ENCODE data around the gene LYSET.
A peak's percentile ranks its signal among the peaks of the same experiment; 100 is the strongest.

LYSET gene

GRCh38 chr14:93200553-93200952 lies 15.4 kb downstream of the LYSET start:
- no peak for DNase-seq (ENCODE audit: low read depth)
- no peak for TF ChIP-seq CTCF (IDR thresholded peaks at IDR 0.05; ENCODE audit: low read depth, low read length, missing control alignments)
- H3K4me3 ChIP-seq (ENCODE audit: low read depth, low read length), result no peak overlapping the region

GRCh38 chr14:93201155-93201704 lies 16.1 kb downstream of the LYSET start:
- TF ChIP-seq CTCF (IDR thresholded peaks at IDR 0.05; ENCODE audit: low read depth, low read length, missing control alignments), result no peak
- no peak for DNase-seq (ENCODE audit: low read depth)
- H3K4me3 ChIP-seq (ENCODE audit: low read depth, low read length), result no peak overlapping the region

GRCh38 chr14:93206793-93207467 lies 21.8 kb downstream of the LYSET start, which contains the start of the genes GON7 and UBR7:
TSS of gene GON7 (minus strand) at chr14:93207065. CDS start at chr14:93207037, 28 bp downstream.
TSS of gene UBR7 (plus strand) at chr14:93207256. CDS start at chr14:93207292, 36 bp downstream.
- peak; percentile 89 for DNase-seq (ENCODE audit: low read depth)
- peak; percentile 29 for TF ChIP-seq CTCF (IDR thresholded peaks at IDR 0.05; ENCODE audit: low read depth, low read length, missing control alignments)

GRCh38 chr14:93207468-93208308 lies 22.6 kb downstream of the LYSET start:
- TF ChIP-seq CTCF (IDR thresholded peaks at IDR 0.05; ENCODE audit: low read depth, low read length, missing control alignments), result peak; percentile 48
- DNase-seq (ENCODE audit: low read depth), result no peak
- peak overlapping the region; percentile 65 for H3K4me3 ChIP-seq (ENCODE audit: low read depth, low read length)

More at GRCh38 chr14:93206793-93207467, 21.8 kb downstream of the LYSET start, which contains the start of the genes GON7 and UBR7:
- H3K4me3 ChIP-seq (ENCODE audit: low read depth, low read length), result peak within 1 kb of the TSS; percentile 65

GRCh38 chr14:93212432-93212831 lies 27.3 kb downstream of the LYSET start:
- no peak overlapping the region for H3K4me3 ChIP-seq (ENCODE audit: low read depth, low read length)
- peak; percentile 55 for DNase-seq (ENCODE audit: low read depth)
- TF ChIP-seq CTCF (IDR thresholded peaks at IDR 0.05; ENCODE audit: low read depth, low read length, missing control alignments), result no peak

- DNase-seq (ENCODE audit: low read depth), result no peak
- TF ChIP-seq CTCF (IDR thresholded peaks at IDR 0.05; ENCODE audit: low read depth, low read length, missing control alignments), result no peak
- H3K4me3 ChIP-seq (ENCODE audit: low read depth, low read length), result no peak overlapping the region
These were observed 29.5 kb downstream of the LYSET start for GRCh38 chr14:93214598-93214997.

All from GM12864 (cell line).